Osteoblast (primary cell): ENCODE measurements around the gene TTC28. TPM values are rescaled to one million over a fixed set of nuclear protein-coding genes. Genes with fewer than 3 reads are reported as not detected.

Experiments used
- DNase-seq: peaks from one replicate; pipeline ENCODE4 v3.0.0; 2011; ENCODE audit warnings: low spot score, mixed read lengths; ENCODE audit not compliant: insufficient read length; ENCODE audit errors: missing footprints
- H2AFZ ChIP-seq: 2 replicates; pipeline ENCODE4 v1.6.0; 2011; ENCODE audit warnings: mild to moderate bottlenecking, low read length
- H3K27ac ChIP-seq: 2 replicates; pipeline ENCODE4 v1.5.1; 2011; ENCODE audit warnings: mild to moderate bottlenecking, low read depth, low read length, moderate library complexity
- H3K27me3 ChIP-seq: 2 replicates; pipeline ENCODE4 v1.6.0; 2012; ENCODE audit warnings: mild to moderate bottlenecking, control low read depth, inconsistent platforms, low read length, moderate library complexity; ENCODE audit not compliant: insufficient read depth
- H3K36me3 ChIP-seq: 2 replicates; pipeline ENCODE4 v1.5.1; 2011; ENCODE audit warnings: mild to moderate bottlenecking, low read length, control low read depth, moderate library complexity; ENCODE audit not compliant: insufficient read depth
- H3K4me1 ChIP-seq: 2 replicates; pipeline ENCODE4 v1.5.1; 2011; ENCODE audit warnings: mild to moderate bottlenecking, low read length, control low read depth, moderate library complexity; ENCODE audit not compliant: insufficient read depth
- H3K4me2 ChIP-seq: 2 replicates; pipeline ENCODE4 v1.6.0; 2011; ENCODE audit warnings: mild to moderate bottlenecking, low read length; ENCODE audit not compliant: insufficient read depth
- H3K4me3 ChIP-seq: fragments of 200-600 bp; sonication (generic); 3 replicates; pipeline ENCODE4 v1.5.1; 2012; ENCODE audit warnings: mild to moderate bottlenecking, low read length, inconsistent platforms; ENCODE audit not compliant: insufficient read depth
- H3K79me2 ChIP-seq: 2 replicates; pipeline ENCODE4 v1.6.0; 2012; ENCODE audit warnings: mild to moderate bottlenecking, low read length, control low read depth, inconsistent platforms; ENCODE audit not compliant: insufficient read depth
- H3K9me3 ChIP-seq: 2 replicates; pipeline ENCODE4 v1.5.1; 2011; ENCODE audit warnings: low read depth, low read length, control low read depth
- H4K20me1 ChIP-seq: 2 replicates; pipeline ENCODE4 v1.6.0; 2012; ENCODE audit warnings: mild to moderate bottlenecking, low read length, control low read depth; ENCODE audit not compliant: insufficient read depth
- CTCF ChIP-seq: IDR thresholded peaks from 2 replicates; pipeline ENCODE4 v1.5.1; 2011; ENCODE audit warnings: mild to moderate bottlenecking, low read depth, low read length, moderate library complexity; ENCODE audit errors: extremely low read depth
- total RNA-seq: library from RNA; depleted of rRNA; stranded (reverse); fragments of >200 nt; gene quantifications from 2 replicates; pipeline ENCODE4 v1.2.3, GENCODE V29; 2012

Gene TTC28
- total RNA-seq, 1 donor: 48.1 TPM

- peak overlapping the region; percentile 95 for H3K27ac ChIP-seq
These were observed 31.7 kb upstream of the TTC28 start for GRCh38 chr22:28711341-28711740.

GRCh38 chr22:28710576-28711191 lies 31.0 kb upstream of the TTC28 start:
- no peaks in the 10 kb centered on the region for H3K27me3 ChIP-seq
- TF ChIP-seq CTCF: peak; percentile 6
- peaks cover 43% of the 10 kb centered on the region for H3K4me1 ChIP-seq
- H2AFZ ChIP-seq: peak overlapping the region; percentile 29
- H4K20me1 ChIP-seq: no peaks in the 10 kb centered on the region
- H3K36me3 ChIP-seq: peaks cover 9% of the 10 kb centered on the region
- H3K79me2 ChIP-seq: no peaks in the 10 kb centered on the region
- DNase-seq: peak; percentile 79
- H3K4me3 ChIP-seq: peak overlapping the region; percentile 43
- H3K4me2 ChIP-seq: peak overlapping the region; percentile 60
- H3K9me3 ChIP-seq: no peaks in the 10 kb centered on the region
- peak overlapping the region; percentile 95 for H3K27ac ChIP-seq

More at GRCh38 chr22:28711341-28711740, 31.7 kb upstream of the TTC28 start:
- H3K9me3 ChIP-seq: no peaks in the 10 kb centered on the region
- peaks cover 9% of the 10 kb centered on the region for H3K36me3 ChIP-seq
- H4K20me1 ChIP-seq: no peaks in the 10 kb centered on the region
- DNase-seq: no peak
- no peaks in the 10 kb centered on the region for H3K79me2 ChIP-seq
- H2AFZ ChIP-seq: no peak overlapping the region
- peak overlapping the region; percentile 60 for H3K4me2 ChIP-seq
- peaks cover 43% of the 10 kb centered on the region for H3K4me1 ChIP-seq
- no peaks in the 10 kb centered on the region for H3K27me3 ChIP-seq
- TF ChIP-seq CTCF: no peak
- no peak overlapping the region for H3K4me3 ChIP-seq

- Histone ChIP-seq H3K27me3 (no peaks in the 10 kb centered on the region), H3K9me3 (no peaks in the 10 kb centered on the region), H3K4me2 (peak overlapping the region; percentile 60), H3K4me1 (peaks cover 43% of the 10 kb centered on the region), H3K4me3 (no peak overlapping the region), H2AFZ (no peak overlapping the region), H3K79me2 (no peaks in the 10 kb centered on the region), H3K36me3 (peaks cover 9% of the 10 kb centered on the region), H3K27ac (peak overlapping the region; percentile 95), H4K20me1 (no peaks in the 10 kb centered on the region)
- DNase-seq: no peak
- TF ChIP-seq CTCF: no peak
These were observed 30.5 kb upstream of the TTC28 start for GRCh38 chr22:28710107-28710506.

- Histone ChIP-seq H3K4me2 (no peak overlapping the region), H2AFZ (no peak overlapping the region), H3K27me3 (no peaks in the 10 kb centered on the region), H3K9me3 (no peaks in the 10 kb centered on the region), H3K4me3 (no peak overlapping the region), H4K20me1 (no peaks in the 10 kb centered on the region), H3K4me1 (peaks cover 30% of the 10 kb centered on the region), H3K27ac (no peak overlapping the region), H3K36me3 (peaks cover 9% of the 10 kb centered on the region), H3K79me2 (no peaks in the 10 kb centered on the region)
- no peak for DNase-seq
- no peak for TF ChIP-seq CTCF
These were observed 27.2 kb upstream of the TTC28 start for GRCh38 chr22:28706845-28707244.
